Sigmoid colon (tissue), 4 donors: ENCODE measurements around the gene ZNF865.

Experiments used
- CTCF ChIP-seq, 4 experiments: fragments of 450-650 bp in 3 of 4; fragments of 200-600 bp in 1 of 4; IDR thresholded peaks; one replicate each; pipeline ENCODE4 v1.5.1; 2016 to 2019; ENCODE audit warnings: antibody characterized with exemption in 4 of 4, mild to moderate bottlenecking in 3 of 4, moderate library complexity in 2 of 4
- POLR2A ChIP-seq, 2 donors: fragments of 450-650 bp; IDR thresholded peaks; one replicate each; pipeline ENCODE4 v1.6.1; 2016; ENCODE audit warnings: antibody characterized with exemption in 2 of 2, mild to moderate bottlenecking in 2 of 2, moderate library complexity in 2 of 2
- POLR2AphosphoS5 ChIP-seq, 4 donors: sonication (generic); formaldehyde crosslinking; IDR thresholded peaks; one replicate each; pipeline ENCODE4 v1.6.1; 2017; ENCODE audit warnings: antibody characterized with exemption in 4 of 4

- TF ChIP-seq CTCF (IDR thresholded peaks at IDR 0.05) (no peak), POLR2A (IDR thresholded peaks at IDR 0.05) (no peak), POLR2AphosphoS5 (IDR thresholded peaks at IDR 0.05) (no peak)
These were observed 13.0 kb downstream of the ZNF865 start for GRCh38 chr19:55618426-55618825.
